PFSK-1 (cell line): Measurements from ENCODE around the gene TSNAXIP1.

Source experiments
- FOXP2 ChIP-seq: optimal IDR thresholded peaks from 2 replicates; pipeline ENCODE3; 2011; ENCODE audit warnings: borderline replicate concordance, control low read depth, inconsistent platforms; ENCODE audit not compliant: insufficient read depth; ENCODE audit errors: extremely low read length, extremely low read depth
- POLR2AphosphoS5 ChIP-seq: IDR thresholded peaks from 2 replicates; pipeline ENCODE4 v1.6.1; 2012; ENCODE audit warnings: low read depth, mild to moderate bottlenecking, control low read depth, low read length, moderate library complexity
- REST ChIP-seq, 2 experiments: IDR thresholded peaks; 2 replicates each; pipeline versions ENCODE4 v1.6.1 to v1.8.0; 2011 to 2012; ENCODE audit warnings: low read depth in 2 of 2, low read length in 2 of 2, control low read depth in 1 of 2, inconsistent platforms in 1 of 2, mild to moderate bottlenecking in 1 of 2, moderate library complexity in 1 of 2; ENCODE audit not compliant: insufficient read depth in 1 of 2
- SIN3A ChIP-seq: IDR thresholded peaks from 2 replicates; pipeline ENCODE4 v1.6.1; 2012; ENCODE audit warnings: mild to moderate bottlenecking, low read length, moderate library complexity, borderline replicate concordance; ENCODE audit not compliant: insufficient read depth
- TAF1 ChIP-seq: IDR thresholded peaks from 2 replicates; pipeline ENCODE4 v1.6.1; 2012; ENCODE audit warnings: low read length, control low read depth, borderline replicate concordance; ENCODE audit not compliant: insufficient read depth

GRCh38 chr16:67774457-67774853, 32.2 kb upstream of the TSNAXIP1 start:
- TF ChIP-seq REST (IDR thresholded peaks at IDR 0.05; ENCODE audit: insufficient read depth in 1 of 2, low read depth in 2 of 2, low read length in 2 of 2) (no peak), POLR2AphosphoS5 (no peak), FOXP2 (no peak), TAF1 (no peak), SIN3A (no peak)
